Measurements from ENCODE around the gene LCN10. TPM values are rescaled to one million over a fixed set of nuclear protein-coding genes. Genes with fewer than 3 reads are reported as not detected.

The LCN10 gene
- total RNA-seq, 1 experiment from 2014 or later: not detected

- DNase-seq (ENCODE audit: low spot score): no peak
Measured at GRCh38 chr9:136688274-136689107, 54.2 kb downstream of the LCN10 start.

Other genes starting within 250 kb of the LCN10 start
- gene NOTCH1, start 196.9 kb downstream of the LCN10 start, total RNA-seq (2014; rRNA removed; shearing (Covaris generic)): 2.4 and 3.2 TPM in 2 replicates
- 60.2 and 76.5 TPM in 2 replicates for gene EGFL7, start 80.0 kb downstream of the LCN10 start, total RNA-seq (2014; rRNA removed; shearing (Covaris generic))
- gene AGPAT2, start 55.5 kb downstream of the LCN10 start, total RNA-seq (2014; rRNA removed; shearing (Covaris generic)): 32.3 and 33.8 TPM in 2 replicates
- gene DIPK1B, start 30.4 kb downstream of the LCN10 start, total RNA-seq (2014; rRNA removed; shearing (Covaris generic)): 3.8 and 6.1 TPM in 2 replicates
- not detected in 2 replicates for gene LCN6, start 5.6 kb upstream of the LCN10 start, total RNA-seq (2014; rRNA removed; shearing (Covaris generic))
- not detected in 2 replicates for gene LCN8, start 15.3 kb upstream of the LCN10 start, total RNA-seq (2014; rRNA removed; shearing (Covaris generic))
- gene LCN15, start 21.6 kb upstream of the LCN10 start, total RNA-seq (2014; rRNA removed; shearing (Covaris generic)): not detected in 2 replicates
- 87.0 and 93.0 TPM in 2 replicates for gene TMEM141, start 48.4 kb upstream of the LCN10 start, total RNA-seq (2014; rRNA removed; shearing (Covaris generic))
- gene CCDC183, start 53.4 kb upstream of the LCN10 start, total RNA-seq (2014; rRNA removed; shearing (Covaris generic)): 0.47 TPM in 1 of 2 replicates, not detected in the other
- gene RABL6, start 65.0 kb upstream of the LCN10 start, total RNA-seq (2014; rRNA removed; shearing (Covaris generic)): 23.6 and 35.0 TPM in 2 replicates
- 0.06 and 0.21 TPM in 2 replicates for gene AJM1, start 99.5 kb upstream of the LCN10 start, total RNA-seq (2014; rRNA removed; shearing (Covaris generic))
- gene PHPT1, start 106.5 kb upstream of the LCN10 start, total RNA-seq (2014; rRNA removed; shearing (Covaris generic)): 100 and 119 TPM in 2 replicates
- gene MAMDC4, start 109.4 kb upstream of the LCN10 start, total RNA-seq (2014; rRNA removed; shearing (Covaris generic)): 0.12 and 0.15 TPM in 2 replicates
- 458 and 510 TPM in 2 replicates for gene EDF1, start 123.4 kb upstream of the LCN10 start, total RNA-seq (2014; rRNA removed; shearing (Covaris generic))
- gene TRAF2, start 143.6 kb upstream of the LCN10 start, total RNA-seq (2014; rRNA removed; shearing (Covaris generic)): 8.1 and 11.3 TPM in 2 replicates
- gene FBXW5, start 201.8 kb upstream of the LCN10 start, total RNA-seq (2014; rRNA removed; shearing (Covaris generic)): 56.2 and 83.0 TPM in 2 replicates
- gene C8G, start 202.3 kb upstream of the LCN10 start, total RNA-seq (2014; rRNA removed; shearing (Covaris generic)): not detected in 2 replicates
- not detected in 2 replicates for gene LCN12, start 209.3 kb upstream of the LCN10 start, total RNA-seq (2014; rRNA removed; shearing (Covaris generic))
- not detected in 2 replicates for gene PTGDS, start 234.6 kb upstream of the LCN10 start, total RNA-seq (2014; rRNA removed; shearing (Covaris generic))
- not detected in 2 replicates for gene LCNL1, start 240.1 kb upstream of the LCN10 start, total RNA-seq (2014; rRNA removed; shearing (Covaris generic))
- 32.0 and 41.3 TPM in 2 replicates for gene PAXX, start 249.5 kb upstream of the LCN10 start, total RNA-seq (2014; rRNA removed; shearing (Covaris generic))

Measured in H4 (cell line).